Hepatocyte (in vitro differentiated cells): ENCODE results near the gene INSYN1.

Source experiments
- CTCF ChIP-seq: fragments of 200-600 bp; sonication (generic); IDR thresholded peaks from 2 replicates; pipeline ENCODE4 v1.5.1; 2016; ENCODE audit warnings: antibody characterized with exemption, mild to moderate bottlenecking; ENCODE audit not compliant: poor library complexity
- EZH2 ChIP-seq: fragments of 200-600 bp; sonication (generic); IDR thresholded peaks from 2 replicates; pipeline ENCODE4 v1.6.1; 2016; ENCODE audit warnings: antibody characterized with exemption, mild to moderate bottlenecking, borderline replicate concordance
- EZH2phosphoT487 ChIP-seq: fragments of 200-600 bp; sonication (generic); IDR thresholded peaks from one replicate; pipeline ENCODE4 v1.6.1; 2018; ENCODE audit warnings: antibody characterized with exemption, mild to moderate bottlenecking, low read depth, moderate library complexity; ENCODE audit not compliant: unreplicated experiment, severe bottlenecking

- TF ChIP-seq CTCF (no peak), EZH2phosphoT487 (no peak), EZH2 (no peak)
These were observed 12.6 kb upstream of the INSYN1 start for GRCh38 chr15:73765778-73766177.
